Measurements from ENCODE around the gene FAM181B. TPM values are rescaled to one million over a fixed set of nuclear protein-coding genes. Genes with fewer than 3 reads are reported as not detected.
"Not testable (repeated sequence)": the region's sequence is repeated elsewhere in the genome, so short reads cannot be mapped to it uniquely, and the experiment has no call there.

FAM181B gene
- polyA plus RNA-seq, 3 donors: 2.3 to 2.8 (median 2.4) TPM

DNA sequence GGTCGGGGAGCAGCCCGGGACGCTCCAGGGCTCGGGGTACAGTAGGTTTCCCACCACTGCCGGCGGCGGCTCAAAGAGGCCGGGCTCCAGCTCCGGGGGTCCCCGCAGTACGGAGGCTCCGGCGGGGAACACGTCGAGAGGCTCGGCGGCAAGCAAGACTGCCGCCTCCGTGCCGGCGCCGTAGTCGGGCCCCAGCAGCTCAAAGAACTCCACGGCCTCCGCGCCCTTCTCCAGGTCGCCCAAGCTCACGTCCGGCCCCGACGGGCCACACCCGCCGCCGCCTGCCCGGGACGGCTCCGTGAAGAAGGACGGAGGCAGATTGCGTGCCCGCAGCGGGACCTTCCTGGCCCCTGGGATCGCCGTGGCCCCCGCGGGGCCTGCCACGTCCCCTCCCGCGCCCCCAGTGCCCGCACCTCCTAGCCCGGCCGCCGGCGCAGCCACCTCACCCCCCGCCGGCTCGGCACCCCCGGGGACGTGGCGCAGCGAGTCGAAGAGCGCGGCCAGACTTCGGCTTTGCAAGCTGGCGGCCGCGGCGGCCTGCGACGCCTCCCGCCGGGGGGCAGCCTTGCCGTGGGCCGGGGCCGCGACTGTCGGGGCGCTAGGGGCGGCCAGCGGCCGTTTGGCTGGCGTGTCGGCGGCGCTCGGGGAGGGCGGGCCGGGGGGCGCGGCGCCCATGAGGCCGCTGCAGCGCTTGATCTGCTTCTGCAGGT is 775 bp downstream of the FAM181B start:
- DNase-seq (ENCODE audit: low read depth in 3 of 3, low spot score in 2 of 3): no peak

GRCh38 chr11:82732348-82732733 is 1.3 kb downstream of the FAM181B start:
- no peak for DNase-seq (ENCODE audit: low read depth in 3 of 3, low spot score in 2 of 3)

DNA sequence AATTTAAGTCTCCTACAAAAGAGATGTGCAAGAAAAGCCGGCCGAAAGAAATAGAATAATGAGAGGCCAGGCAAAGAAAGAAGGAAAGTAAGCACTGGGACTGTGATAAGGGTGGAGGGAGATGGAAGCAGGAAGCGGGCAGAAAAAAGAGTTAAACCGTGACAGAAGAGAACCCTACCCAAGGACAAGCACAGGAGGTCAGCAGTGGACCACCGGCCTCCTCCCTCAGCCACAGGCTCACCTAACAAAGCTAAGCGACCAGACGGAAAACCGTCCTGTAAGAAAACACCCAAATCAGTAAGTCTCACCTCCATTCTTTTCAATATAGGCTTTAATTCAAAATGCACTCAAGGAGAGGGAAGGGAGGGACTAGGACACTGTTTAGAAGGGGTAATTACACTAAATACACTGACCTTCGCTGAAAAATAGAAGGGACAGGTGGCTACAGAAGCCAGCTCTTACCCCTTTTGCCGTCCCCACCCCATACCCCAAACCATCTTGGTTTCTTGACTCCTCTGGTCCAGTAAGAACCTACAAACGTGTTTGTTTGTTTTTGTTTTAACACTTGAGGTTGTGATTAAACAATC is 1.9 kb downstream of the FAM181B start:
- DNase-seq (ENCODE audit: low read depth in 3 of 3, low spot score in 2 of 3): no peak

DNA sequence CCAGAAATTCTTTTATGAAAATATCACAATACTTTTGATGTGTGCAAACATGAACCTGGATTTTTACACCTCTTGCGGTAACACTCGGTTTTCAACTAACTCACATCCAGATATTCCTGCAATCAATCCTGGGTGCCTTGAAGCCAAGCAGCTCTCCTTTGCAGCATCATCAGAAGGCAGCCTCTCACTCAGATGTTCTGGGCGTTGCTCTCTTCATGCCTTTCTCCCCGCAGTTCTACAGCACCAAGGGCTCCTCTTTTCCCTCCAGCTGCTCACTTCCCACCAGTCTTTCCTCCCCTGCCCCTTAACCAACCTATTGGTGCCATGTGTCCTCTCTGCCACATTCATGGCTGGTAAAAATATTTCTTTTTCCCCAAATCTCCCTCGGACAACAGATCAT is 2.9 kb downstream of the FAM181B start:
- no peak for DNase-seq (ENCODE audit: low read depth in 3 of 3, low spot score in 2 of 3)

GRCh38 chr11:82730286-82730685 is 3.4 kb downstream of the FAM181B start:
- no peak for DNase-seq (ENCODE audit: low read depth in 3 of 3, low spot score in 2 of 3)

DNA sequence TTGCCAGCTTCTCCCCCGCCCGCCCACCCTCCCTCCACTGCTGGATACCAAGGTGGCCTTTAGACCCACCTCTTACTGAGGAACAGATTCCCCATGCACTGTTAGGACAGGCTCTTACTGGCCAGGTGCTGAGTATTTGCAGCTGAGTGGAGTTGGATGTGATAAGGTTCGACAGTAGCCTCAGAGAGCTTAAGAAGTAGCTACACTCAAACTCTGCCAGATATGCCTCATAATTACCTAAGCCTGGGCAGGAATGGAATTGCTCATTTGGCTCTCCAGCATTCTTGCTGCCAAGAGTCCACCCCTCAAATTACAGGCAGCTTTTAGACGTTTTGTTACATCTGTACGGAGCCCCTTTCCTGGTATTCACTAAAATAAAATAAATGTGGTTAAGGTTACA is 9.6 kb downstream of the FAM181B start:
- no peak for DNase-seq (ENCODE audit: low read depth in 3 of 3, low spot score in 2 of 3)

- no peak for DNase-seq (ENCODE audit: low read depth in 3 of 3, low spot score in 2 of 3)
Measured at GRCh38 chr11:82722231-82722630, 11.4 kb downstream of the FAM181B start.

- no peak for DNase-seq (ENCODE audit: low read depth in 3 of 3, low spot score in 2 of 3)
Measured at GRCh38 chr11:82720267-82721065, 13.2 kb downstream of the FAM181B start.

DNA sequence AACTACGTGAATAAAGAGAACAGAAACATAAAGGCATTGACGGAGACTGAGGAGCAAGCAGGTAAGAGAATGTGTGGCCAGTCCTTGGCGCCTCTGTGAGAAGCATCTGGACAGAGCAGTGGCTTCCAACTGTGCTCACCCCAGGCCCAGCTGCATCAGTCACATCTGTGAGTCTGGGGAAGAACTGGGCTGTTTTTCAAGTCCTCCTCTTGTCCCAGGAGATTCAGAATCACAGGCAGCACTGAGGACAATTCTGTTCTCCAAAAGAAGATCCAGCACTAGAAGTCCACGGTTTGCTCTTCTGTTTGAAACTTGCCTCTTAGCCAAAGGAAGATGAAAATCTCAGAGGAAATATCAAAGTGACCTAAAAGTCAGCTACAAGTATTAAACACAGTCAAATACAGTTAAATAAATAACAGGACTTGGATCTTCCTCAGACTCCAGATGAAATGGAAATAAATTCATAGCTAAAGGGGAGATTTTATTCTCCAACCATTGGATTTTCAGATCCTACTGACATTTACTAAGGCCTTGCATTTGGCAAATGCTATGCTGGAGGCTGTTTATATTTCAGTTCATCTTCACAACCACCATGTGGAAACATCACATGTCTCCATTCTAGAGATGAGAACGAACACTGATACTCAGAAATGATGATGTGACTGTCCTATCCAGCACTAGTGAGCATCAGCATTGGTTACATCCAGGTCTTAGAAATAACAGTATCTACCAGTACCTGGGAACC is 14.1 kb downstream of the FAM181B start:
- DNase-seq (ENCODE audit: low read depth in 3 of 3, low spot score in 2 of 3): no peak

- DNase-seq (ENCODE audit: low read depth in 3 of 3, low spot score in 2 of 3): no peak
Measured at GRCh38 chr11:82718821-82719220, 14.8 kb downstream of the FAM181B start.

GRCh38 chr11:82718307-82718706 is 15.4 kb downstream of the FAM181B start:
- peak in 1 of 3 donors; percentile 29 for DNase-seq (ENCODE audit: low read depth in 3 of 3, low spot score in 2 of 3)

GRCh38 chr11:82714346-82715174 is 19.1 kb downstream of the FAM181B start:
- no peak for DNase-seq (ENCODE audit: low read depth in 3 of 3, low spot score in 2 of 3)

DNA sequence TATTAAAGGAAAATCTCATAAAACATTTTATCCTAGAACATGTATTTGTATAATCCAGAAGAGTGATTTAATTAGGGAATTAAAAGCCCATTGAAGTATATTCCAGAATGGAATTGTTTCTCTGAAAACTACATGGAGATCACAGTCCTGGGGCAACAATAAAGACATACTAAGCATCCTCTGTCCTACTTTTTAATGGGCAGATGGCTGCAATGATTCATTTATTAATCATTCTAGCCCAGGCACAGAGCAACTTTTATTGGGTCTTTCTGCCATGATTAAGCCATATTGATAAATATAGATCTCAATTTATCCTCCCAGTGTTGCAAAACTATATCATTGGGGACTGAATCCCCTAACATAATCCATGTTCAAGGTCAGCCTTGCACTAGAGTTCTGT is 22.0 kb downstream of the FAM181B start:
- no peak for DNase-seq (ENCODE audit: low read depth in 3 of 3, low spot score in 2 of 3)

GRCh38 chr11:82703796-82704195 is 29.9 kb downstream of the FAM181B start:
- DNase-seq (ENCODE audit: low read depth in 3 of 3, low spot score in 2 of 3): no peak

DNA sequence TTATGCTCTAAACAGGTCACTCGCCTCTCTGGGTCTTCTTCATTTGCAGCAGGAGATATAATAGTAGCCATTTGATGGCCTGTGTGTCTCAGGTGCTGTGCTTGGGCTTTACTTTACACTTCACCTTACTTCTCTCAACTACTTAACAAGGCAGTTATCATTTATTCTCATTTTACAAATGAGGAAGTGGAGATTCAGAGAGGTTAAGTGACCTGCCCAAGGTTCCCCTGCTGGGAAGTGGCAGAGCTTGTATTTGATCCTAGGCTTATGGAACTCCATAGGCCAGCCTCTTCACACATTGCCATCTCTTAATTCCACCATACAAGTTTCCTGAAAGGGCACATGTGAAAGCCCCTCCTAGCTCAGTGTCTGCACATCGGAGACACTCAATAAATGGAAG is 30.4 kb downstream of the FAM181B start:
- no peak for DNase-seq (ENCODE audit: low read depth in 3 of 3, low spot score in 2 of 3)

DNA sequence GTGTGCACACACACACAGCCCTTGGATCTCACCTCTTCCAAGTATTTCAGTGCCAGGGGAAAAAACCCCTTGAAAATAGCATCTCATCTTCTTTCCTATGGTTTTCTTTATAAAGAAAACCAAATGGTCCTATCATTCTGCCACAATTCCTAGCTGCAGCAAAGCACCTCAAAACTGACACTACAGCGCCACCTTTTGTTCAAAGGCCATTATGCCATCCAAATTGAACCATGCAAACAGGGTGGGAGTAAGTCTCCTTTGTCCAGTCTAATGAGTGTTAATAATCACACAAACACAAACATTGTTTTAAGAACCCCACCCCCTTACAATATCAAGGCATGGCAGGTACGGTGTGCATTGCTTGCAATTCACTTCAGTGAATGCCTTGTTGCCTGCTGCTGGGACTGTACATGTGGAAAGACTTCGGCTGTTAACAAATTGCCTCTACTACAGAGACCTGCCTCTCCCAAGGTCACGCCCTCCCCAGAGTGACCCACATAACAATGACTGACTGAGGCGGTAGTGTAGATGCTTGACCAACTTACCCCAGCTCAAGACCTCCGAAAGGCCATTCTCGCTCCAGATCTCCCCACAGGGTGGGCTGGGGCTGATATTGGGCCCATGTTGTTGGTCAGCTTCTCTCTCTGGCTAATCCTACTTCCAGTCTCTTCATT is 31.7 kb downstream of the FAM181B start:
- peak in 2 of 3 donors; percentile 36 to 39 for DNase-seq (ENCODE audit: low read depth in 3 of 3, low spot score in 2 of 3)

DNA sequence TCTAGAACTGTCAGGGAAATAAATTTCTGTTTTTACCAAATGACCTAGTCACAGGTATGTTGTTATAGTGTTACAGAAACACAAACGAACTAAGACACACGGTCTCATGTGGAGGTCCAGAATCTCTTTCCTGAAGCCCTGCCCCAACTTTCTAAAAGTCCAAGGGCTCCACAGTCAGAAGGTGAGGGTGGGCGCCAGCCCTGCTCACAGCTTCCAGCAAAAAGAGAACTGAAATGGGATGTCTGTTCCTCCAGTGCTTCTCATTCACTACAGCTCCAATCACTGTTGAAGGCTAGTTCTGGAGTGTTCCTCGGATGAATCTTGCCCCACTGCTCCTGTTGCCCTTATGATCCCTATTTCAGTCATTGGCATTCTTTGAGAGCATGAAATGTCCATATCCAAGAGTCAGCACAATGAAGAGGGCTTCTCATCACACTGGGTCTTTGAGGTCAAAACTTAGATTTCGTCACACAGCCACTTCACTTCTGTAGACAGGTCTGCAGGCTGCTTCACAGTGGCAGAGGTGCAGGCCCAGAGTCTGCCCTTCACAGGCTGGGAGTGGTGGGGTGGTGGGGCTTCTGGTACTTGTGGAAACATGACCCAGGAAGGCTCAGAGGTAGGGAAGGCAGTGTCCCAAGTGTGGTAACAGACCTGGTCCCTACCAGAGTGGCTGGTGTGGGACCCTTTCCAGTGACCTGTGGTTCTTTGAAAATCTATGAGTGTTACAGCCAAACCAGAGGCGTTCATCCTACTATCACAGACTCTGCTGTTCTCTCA is 34.9 kb downstream of the FAM181B start:
- DNase-seq (ENCODE audit: low read depth in 3 of 3, low spot score in 2 of 3): no peak

GRCh38 chr11:82692981-82693380 is 40.7 kb downstream of the FAM181B start:
- no peak for DNase-seq (ENCODE audit: low read depth in 3 of 3, low spot score in 2 of 3)

DNA sequence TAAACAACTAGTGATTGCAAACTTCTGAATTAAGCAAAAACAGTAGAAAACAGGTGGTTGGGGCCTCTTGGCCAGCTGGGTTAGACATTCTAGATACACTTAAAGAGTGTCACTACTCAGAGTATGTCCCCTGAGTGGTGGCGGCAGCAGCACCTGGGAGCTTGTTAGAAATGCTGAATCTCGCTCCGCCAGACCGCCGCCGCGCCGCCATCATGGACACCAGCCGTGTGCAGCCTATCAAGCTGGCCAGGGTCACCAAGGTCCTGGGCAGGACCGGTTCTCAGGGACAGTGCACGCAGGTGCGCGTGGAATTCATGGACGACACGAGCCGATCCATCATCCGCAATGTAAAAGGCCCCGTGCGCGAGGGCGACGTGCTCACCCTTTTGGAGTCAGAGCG is 44.3 kb downstream of the FAM181B start:
- DNase-seq (ENCODE audit: low read depth in 3 of 3, low spot score in 2 of 3): not testable (repeated sequence)
